HepG2 (cell line): ENCODE measurements around the gene DUT.
A peak's percentile ranks its signal among the peaks of the same experiment; 100 is the strongest.

ENCODE experiments used
- CTCF ChIP-seq: sonication (generic); formaldehyde crosslinking; IDR thresholded peaks from 2 replicates; pipeline ENCODE4 v1.5.0; 2020; ENCODE audit warnings: mild to moderate bottlenecking, missing genetic modification reagents, moderate library complexity
- EP300 ChIP-seq, 3 experiments: sonication (generic) in 1 of 3; formaldehyde crosslinking in 1 of 3; IDR thresholded peaks; 2 replicates each; pipeline versions ENCODE4 v1.5.1 to v1.6.1; 2011 to 2020; ENCODE audit warnings: low read depth in 2 of 3, low read length in 2 of 3, borderline replicate concordance in 1 of 3, improper control_type of control experiment in 1 of 3, mild to moderate bottlenecking in 1 of 3, missing genetic modification reagents in 1 of 3, moderate library complexity in 1 of 3
- FOSL1 ChIP-seq: sonication (generic); formaldehyde crosslinking; IDR thresholded peaks from 2 replicates; pipeline ENCODE4 v1.9.0; 2021; ENCODE audit warnings: missing genetic modification reagents, borderline replicate concordance
- HNRNPL ChIP-seq: fragments of 200-400 bp; formaldehyde crosslinking; IDR thresholded peaks from 2 replicates; pipeline ENCODE4 v1.6.1; 2017; ENCODE audit warnings: mild to moderate bottlenecking, low read depth, low read length
- NCOR1 ChIP-seq: fragments of 200-600 bp; sonication (generic); IDR thresholded peaks from 2 replicates; pipeline ENCODE4 v1.7.0; 2017; ENCODE audit warnings: antibody characterized with exemption, low read length, borderline replicate concordance

DNA sequence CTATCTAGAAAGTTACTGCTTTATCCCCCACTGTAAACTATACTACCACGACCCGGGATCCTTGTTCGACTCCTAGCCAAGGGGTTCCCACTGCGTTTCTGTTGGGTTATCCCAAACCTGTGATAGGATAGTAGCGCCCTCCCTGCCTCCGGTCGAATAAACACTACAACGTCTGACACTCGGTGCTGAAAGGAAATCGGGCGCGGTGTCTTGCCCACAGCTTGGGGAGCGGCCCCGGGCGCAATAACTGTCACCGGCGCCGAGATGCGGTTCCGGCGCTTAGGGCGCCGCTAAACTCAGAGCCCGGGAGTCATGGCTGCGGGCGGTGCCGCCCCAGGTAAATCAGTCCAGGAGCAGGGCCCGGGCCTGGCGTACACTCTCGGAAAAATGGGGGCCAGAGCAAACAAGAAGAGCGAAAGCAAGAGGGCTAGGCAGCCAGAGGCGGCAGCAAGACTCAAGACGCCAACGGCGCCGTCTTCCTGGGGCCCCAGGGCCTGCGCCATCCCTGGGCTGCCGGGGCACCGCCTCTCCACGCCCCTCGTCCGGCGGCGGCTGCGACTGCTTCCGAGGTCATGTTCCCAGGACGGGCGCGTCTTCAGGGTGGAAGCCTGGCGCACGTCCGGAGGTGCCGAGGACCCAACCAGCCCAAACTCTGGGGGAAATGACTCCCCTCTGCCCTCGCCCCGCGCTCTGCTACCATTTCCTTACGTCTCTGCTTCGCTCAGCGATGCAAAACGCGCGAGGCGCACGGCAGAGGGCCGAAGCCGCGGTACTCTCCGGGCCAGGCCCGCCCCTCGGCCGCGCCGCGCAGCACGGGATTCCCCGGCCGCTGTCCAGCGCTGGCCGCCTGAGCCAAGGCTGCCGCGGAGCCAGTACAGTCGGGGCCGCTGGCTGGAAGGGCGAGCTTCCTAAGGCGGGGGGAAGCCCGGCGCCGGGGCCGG is at the start of gene DUT:
- 0 out of 2 replicates have a peak, but pooled peaks have one; percentile 22 for TF ChIP-seq FOSL1 (CRISPR knock-in tag)
- TF ChIP-seq HNRNPL: no peak
- TF ChIP-seq EP300 (IDR thresholded peaks at IDR 0.05; ENCODE audit: low read depth in 2 of 2, low read length in 2 of 2): 0 out of 4 replicates have a peak, but pooled peaks of 1 of the 2 experiments have one; percentile 20
- TF ChIP-seq EP300 (CRISPR knock-in tag; IDR thresholded peaks at IDR 0.05; ENCODE audit: borderline replicate concordance): no peak
- TF ChIP-seq CTCF (CRISPR knock-in tag): 0 out of 2 replicates have a peak, but pooled peaks have one; percentile 4
- TF ChIP-seq NCOR1: no peak
